HepG2 (cell line): Measurements from ENCODE around the gene ASAP2. TPM values are rescaled to one million over a fixed set of nuclear protein-coding genes. Genes with fewer than 3 reads are reported as not detected.

Source experiments
- FOXJ3 ChIP-seq: sonication (generic); formaldehyde crosslinking; IDR thresholded peaks from 2 replicates; pipeline ENCODE4 v1.4.0; 2020; ENCODE audit warnings: missing genetic modification reagents, mild to moderate bottlenecking, borderline replicate concordance
- GABPA ChIP-seq, 2 experiments: IDR thresholded peaks; 2 replicates each; pipeline ENCODE4 v1.6.1; 2011 to 2016; ENCODE audit warnings: low read depth in 2 of 2, low read length in 1 of 2, missing biosample characterization in 1 of 2, missing genetic modification characterization in 1 of 2
- MAF1 ChIP-seq: sonication (generic); formaldehyde crosslinking; IDR thresholded peaks from 2 replicates; pipeline ENCODE4 v1.5.0; 2020; ENCODE audit warnings: missing genetic modification reagents, borderline replicate concordance
- NFYC ChIP-seq: IDR thresholded peaks from 2 replicates; pipeline ENCODE4 v1.6.1; 2016; ENCODE audit warnings: missing genetic modification reagents, missing compliant biosample characterization
- NR2F2 ChIP-seq: IDR thresholded peaks from 2 replicates; pipeline ENCODE4 v1.6.1; 2012; ENCODE audit warnings: low read depth, inconsistent platforms, borderline replicate concordance
- POLR2G ChIP-seq: fragments of 200-400 bp; formaldehyde crosslinking; IDR thresholded peaks from 2 replicates; pipeline ENCODE4 v1.6.1; 2018; ENCODE audit warnings: mild to moderate bottlenecking, low read depth, low read length, moderate library complexity
- ZFP90 ChIP-seq: sonication (generic); formaldehyde crosslinking; IDR thresholded peaks from 2 replicates; pipeline ENCODE4 v1.8.0; 2022; ENCODE audit warnings: missing genetic modification reagents, mild to moderate bottlenecking, inconsistent platforms, borderline replicate concordance
- ZNF414 ChIP-seq: sonication (generic); formaldehyde crosslinking; IDR thresholded peaks from 2 replicates; pipeline ENCODE4 v1.5.0; 2020; ENCODE audit warnings: missing genetic modification reagents
- ZNF878 ChIP-seq: sonication (generic); formaldehyde crosslinking; IDR thresholded peaks from 2 replicates; pipeline ENCODE4 v1.8.1; 2023; ENCODE audit warnings: mild to moderate bottlenecking, missing genetic modification reagents, moderate library complexity
- polyA plus RNA-seq, 8 experiments: library from polyadenylated mRNA; depleted of rRNA in 3 of 8; stranded (reverse) in 7 of 8; unstranded in 1 of 8; fragments of >200 nt; fragmentation: Illumina TruSeq in 4 of 8; extraction: Trizol in 4 of 8; gene quantifications; 2 replicates each; pipeline versions ENCODE4 v1.2.1 to v1.2.3, GENCODE V29; 2011 to 2016; ENCODE audit warnings: low read depth in 4 of 8, missing spikeins in 1 of 8, mixed read lengths in 1 of 8; ENCODE audit not compliant: insufficient read depth in 1 of 8
- total RNA-seq, 5 experiments: library from RNA; depleted of rRNA; stranded (reverse); fragments of >200 nt; fragmentation: Illumina TruSeq; extraction: Trizol; gene quantifications; 2 replicates each; pipeline ENCODE4 v1.2.3, GENCODE V29; 2016; ENCODE audit warnings: low read depth in 1 of 5
- TF ChIP-seq, protein P1 (sequence below), 2 experiments: IDR thresholded peaks; 2 replicates each; pipeline ENCODE4 v1.6.1; 2011 to 2012; ENCODE audit warnings: low read length in 2 of 2, borderline replicate concordance in 1 of 2, low read depth in 1 of 2, mild to moderate bottlenecking in 1 of 2, moderate library complexity in 1 of 2
- TF ChIP-seq, protein P2 (sequence below): sonication (generic); formaldehyde crosslinking; IDR thresholded peaks from 2 replicates; pipeline ENCODE4 v1.4.0; 2020; ENCODE audit warnings: mild to moderate bottlenecking, missing genetic modification reagents
- TF ChIP-seq, protein P3 (sequence below): sonication (generic); formaldehyde crosslinking; IDR thresholded peaks from 2 replicates; pipeline ENCODE4 v1.4.0; 2020; ENCODE audit warnings: mild to moderate bottlenecking, missing genetic modification reagents
- TF ChIP-seq, protein P4 (sequence below), 2 experiments: fragments of 450-650 bp in 1 of 2; sonication (generic) in 1 of 2; formaldehyde crosslinking; IDR thresholded peaks; 2 replicates each; pipeline versions ENCODE4 v1.5.0 to v1.8.0; 2020 to 2022; ENCODE audit warnings: mild to moderate bottlenecking in 1 of 2, missing genetic modification reagents in 1 of 2

The ASAP2 gene
- total and polyA plus RNA-seq, 2 of the 13 experiments (the other 11 are each of a cell fraction or from before 2014, with no cell fraction given) = 7.3 to 22.3 TPM

DNA sequence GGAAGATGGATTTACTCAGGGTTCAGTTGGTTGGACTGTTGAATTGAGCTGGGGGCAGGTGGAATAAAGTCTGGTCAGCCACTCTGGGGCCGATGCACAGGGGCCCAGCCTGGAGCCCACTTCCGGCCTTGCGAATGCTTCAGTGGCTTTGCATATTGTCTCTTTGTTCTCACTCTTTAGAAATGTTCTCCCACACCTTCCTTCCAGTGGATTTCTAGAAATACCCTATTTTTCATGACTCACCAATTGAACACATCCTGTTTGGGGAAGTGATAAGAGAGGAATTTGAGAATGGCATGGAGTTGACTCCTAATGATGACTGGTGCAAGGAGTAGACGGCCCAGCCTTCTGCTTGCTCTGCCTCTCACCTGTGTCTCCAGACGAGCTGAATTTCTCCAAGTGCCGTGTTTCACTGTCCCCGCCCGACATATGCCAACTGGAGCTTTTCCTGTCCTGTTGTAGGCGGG, 28.1 kb downstream of the ASAP2 start (continued):
- TF ChIP-seq, protein P1, sequence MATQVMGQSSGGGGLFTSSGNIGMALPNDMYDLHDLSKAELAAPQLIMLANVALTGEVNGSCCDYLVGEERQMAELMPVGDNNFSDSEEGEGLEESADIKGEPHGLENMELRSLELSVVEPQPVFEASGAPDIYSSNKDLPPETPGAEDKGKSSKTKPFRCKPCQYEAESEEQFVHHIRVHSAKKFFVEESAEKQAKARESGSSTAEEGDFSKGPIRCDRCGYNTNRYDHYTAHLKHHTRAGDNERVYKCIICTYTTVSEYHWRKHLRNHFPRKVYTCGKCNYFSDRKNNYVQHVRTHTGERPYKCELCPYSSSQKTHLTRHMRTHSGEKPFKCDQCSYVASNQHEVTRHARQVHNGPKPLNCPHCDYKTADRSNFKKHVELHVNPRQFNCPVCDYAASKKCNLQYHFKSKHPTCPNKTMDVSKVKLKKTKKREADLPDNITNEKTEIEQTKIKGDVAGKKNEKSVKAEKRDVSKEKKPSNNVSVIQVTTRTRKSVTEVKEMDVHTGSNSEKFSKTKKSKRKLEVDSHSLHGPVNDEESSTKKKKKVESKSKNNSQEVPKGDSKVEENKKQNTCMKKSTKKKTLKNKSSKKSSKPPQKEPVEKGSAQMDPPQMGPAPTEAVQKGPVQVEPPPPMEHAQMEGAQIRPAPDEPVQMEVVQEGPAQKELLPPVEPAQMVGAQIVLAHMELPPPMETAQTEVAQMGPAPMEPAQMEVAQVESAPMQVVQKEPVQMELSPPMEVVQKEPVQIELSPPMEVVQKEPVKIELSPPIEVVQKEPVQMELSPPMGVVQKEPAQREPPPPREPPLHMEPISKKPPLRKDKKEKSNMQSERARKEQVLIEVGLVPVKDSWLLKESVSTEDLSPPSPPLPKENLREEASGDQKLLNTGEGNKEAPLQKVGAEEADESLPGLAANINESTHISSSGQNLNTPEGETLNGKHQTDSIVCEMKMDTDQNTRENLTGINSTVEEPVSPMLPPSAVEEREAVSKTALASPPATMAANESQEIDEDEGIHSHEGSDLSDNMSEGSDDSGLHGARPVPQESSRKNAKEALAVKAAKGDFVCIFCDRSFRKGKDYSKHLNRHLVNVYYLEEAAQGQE (IDR thresholded peaks at IDR 0.05; ENCODE audit: borderline replicate concordance in 1 of 2, low read depth in 1 of 2, low read length in 2 of 2) = peak in 1 of 2 experiments; percentile 10; a peak in 1 of 4 replicates
- TF ChIP-seq ZFP90 (CRISPR knock-in tag) (0 out of 2 replicates have a peak, but pooled peaks have one; percentile 11), NFYC (no peak), MAF1 (no peak), ZNF414 (no peak), NR2F2 (no peak), ZNF878 (CRISPR knock-in tag) (no peak), FOXJ3 (CRISPR knock-in tag) (no peak), POLR2G (peak; percentile 21; the same call in 1 of the 2 replicates), GABPA (IDR thresholded peaks at IDR 0.05; ENCODE audit: low read depth, low read length) (no peak), GABPA (CRISPR knock-in tag; IDR thresholded peaks at IDR 0.05; ENCODE audit: low read depth) (peak; percentile 80)
- TF ChIP-seq, protein P2, sequence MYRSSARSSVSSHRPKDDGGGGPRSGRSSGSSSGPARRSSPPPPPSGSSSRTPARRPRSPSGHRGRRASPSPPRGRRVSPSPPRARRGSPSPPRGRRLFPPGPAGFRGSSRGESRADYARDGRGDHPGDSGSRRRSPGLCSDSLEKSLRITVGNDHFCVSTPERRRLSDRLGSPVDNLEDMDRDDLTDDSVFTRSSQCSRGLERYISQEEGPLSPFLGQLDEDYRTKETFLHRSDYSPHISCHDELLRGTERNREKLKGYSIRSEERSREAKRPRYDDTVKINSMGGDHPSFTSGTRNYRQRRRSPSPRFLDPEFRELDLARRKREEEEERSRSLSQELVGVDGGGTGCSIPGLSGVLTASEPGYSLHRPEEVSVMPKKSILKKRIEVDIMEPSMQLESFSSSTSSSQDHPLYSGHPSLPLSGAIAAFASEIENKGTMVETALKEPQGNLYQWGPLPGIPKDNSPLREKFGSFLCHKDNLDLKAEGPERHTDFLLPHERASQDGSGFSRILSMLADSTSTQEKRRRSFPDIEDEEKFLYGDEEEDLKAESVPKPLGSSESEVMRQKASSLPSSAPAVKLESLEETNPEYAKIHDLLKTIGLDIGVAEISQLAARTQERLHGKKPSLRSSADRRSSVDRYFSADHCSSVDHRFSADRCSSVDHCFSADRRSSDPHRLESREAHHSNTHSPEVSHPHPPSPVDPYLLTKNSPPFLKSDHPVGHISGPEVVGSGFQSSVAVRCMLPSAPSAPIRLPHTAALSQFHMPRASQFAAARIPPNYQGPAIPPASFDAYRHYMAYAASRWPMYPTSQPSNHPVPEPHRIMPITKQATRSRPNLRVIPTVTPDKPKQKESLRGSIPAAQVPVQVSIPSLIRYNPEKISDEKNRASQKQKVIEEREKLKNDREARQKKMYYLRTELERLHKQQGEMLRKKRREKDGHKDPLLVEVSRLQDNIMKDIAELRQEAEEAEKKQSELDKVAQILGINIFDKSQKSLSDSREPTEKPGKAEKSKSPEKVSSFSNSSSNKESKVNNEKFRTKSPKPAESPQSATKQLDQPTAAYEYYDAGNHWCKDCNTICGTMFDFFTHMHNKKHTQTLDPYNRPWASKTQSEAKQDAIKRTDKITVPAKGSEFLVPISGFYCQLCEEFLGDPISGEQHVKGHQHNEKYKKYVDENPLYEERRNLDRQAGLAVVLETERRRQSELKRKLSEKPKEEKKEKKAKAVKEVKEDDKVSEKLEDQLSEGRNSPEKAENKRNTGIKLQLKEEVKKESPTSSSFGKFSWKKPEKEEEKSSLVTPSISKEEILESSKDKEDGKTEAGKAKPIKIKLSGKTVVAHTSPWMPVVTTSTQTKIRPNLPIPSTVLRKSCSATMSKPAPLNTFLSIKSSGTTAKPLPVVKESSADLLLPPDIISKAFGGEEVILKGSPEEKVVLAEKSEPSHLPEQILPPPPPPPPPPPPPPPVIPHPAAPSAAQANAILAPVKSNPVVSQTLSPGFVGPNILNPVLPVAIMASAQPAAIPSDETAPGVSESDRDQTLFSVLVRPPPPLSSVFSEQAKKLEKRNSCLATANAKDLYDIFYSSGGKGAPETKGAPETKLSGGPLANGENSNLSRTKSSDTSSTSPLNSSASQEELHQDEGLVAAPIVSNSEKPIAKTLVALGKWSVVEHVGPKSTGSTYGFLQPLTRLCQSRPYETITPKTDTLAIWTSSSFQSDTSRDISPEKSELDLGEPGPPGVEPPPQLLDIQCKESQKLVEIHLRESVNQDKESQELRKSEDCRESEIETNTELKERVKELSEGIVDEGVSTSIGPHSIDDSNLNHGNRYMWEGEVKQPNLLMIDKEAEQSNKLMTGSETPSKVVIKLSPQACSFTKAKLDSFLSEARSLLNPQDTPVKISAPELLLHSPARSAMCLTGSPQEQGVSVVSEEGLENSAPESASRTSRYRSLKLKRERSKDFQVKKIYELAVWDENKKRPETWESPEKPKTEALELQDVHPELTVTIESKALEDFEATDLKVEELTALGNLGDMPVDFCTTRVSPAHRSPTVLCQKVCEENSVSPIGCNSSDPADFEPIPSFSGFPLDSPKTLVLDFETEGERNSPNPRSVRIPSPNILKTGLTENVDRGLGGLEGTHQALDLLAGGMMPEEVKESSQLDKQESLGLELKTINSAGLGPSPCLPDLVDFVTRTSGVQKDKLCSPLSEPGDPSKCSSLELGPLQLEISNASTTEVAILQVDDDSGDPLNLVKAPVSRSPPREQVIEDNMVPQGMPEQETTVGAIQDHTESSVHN (CRISPR knock-in tag) = no peak
- TF ChIP-seq, protein P3, sequence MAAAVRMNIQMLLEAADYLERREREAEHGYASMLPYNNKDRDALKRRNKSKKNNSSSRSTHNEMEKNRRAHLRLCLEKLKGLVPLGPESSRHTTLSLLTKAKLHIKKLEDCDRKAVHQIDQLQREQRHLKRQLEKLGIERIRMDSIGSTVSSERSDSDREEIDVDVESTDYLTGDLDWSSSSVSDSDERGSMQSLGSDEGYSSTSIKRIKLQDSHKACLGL = no peak
- TF ChIP-seq, protein P4, sequence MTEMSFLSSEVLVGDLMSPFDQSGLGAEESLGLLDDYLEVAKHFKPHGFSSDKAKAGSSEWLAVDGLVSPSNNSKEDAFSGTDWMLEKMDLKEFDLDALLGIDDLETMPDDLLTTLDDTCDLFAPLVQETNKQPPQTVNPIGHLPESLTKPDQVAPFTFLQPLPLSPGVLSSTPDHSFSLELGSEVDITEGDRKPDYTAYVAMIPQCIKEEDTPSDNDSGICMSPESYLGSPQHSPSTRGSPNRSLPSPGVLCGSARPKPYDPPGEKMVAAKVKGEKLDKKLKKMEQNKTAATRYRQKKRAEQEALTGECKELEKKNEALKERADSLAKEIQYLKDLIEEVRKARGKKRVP (CRISPR knock-in tag; IDR thresholded peaks at IDR 0.05) = peak in 1 of 2 experiments; percentile 17; a peak in 1 of 4 replicates
